CD4-positive, alpha-beta T cell (primary cell): ENCODE results near the gene KLF5. TPM values are rescaled to one million over a fixed set of nuclear protein-coding genes. Genes with fewer than 3 reads are reported as not detected.

Experiments used
- ATAC-seq: fragments of 200-7000 bp; cut with Tn5 transposase; one replicate; pipeline ENCODE4 v1.10.0; 2022; ENCODE audit warnings: mild to moderate bottlenecking; ENCODE audit not compliant: poor library complexity
- CTCF ChIA-PET: fragments of 350-600 bp; sonication (Branson Sonifier 250); formaldehyde crosslinking; loops from one replicate; lab custom pipeline; 2021; ENCODE audit warnings: antibody characterized with exemption, inconsistent platforms; lab: Charles Lee
- POLR2A ChIA-PET: fragments of 350-600 bp; sonication (Branson Sonifier 250); formaldehyde crosslinking; loops from one replicate; lab custom pipeline; 2021; ENCODE audit warnings: antibody characterized with exemption, inconsistent platforms; lab: Charles Lee
- DNase-seq, 14 experiments: peaks; one replicate each; pipeline ENCODE4 v3.0.0-alpha.2; 2013 to 2020; ENCODE audit warnings: mixed read lengths in 2 of 14
- H3K27ac ChIP-seq, 2 donors: one replicate each; pipeline versions ENCODE4 v1.5.1 to v1.7.0; 2013; ENCODE audit warnings: low read length in 2 of 2, low read depth in 1 of 2, mild to moderate bottlenecking in 1 of 2
- H3K27me3 ChIP-seq, 2 experiments: 1 replicate in 1 of 2; 2 replicates in 1 of 2; pipeline versions ENCODE4 v1.6.1 to v1.7.0; 2013; ENCODE audit warnings: low read length in 2 of 2, control low read depth in 1 of 2, mild to moderate bottlenecking in 1 of 2, moderate library complexity in 1 of 2; ENCODE audit not compliant: insufficient read depth in 2 of 2, control insufficient read depth in 1 of 2
- H3K36me3 ChIP-seq: one replicate; pipeline ENCODE4 v1.6.1; 2013; ENCODE audit warnings: low read length, control low read depth; ENCODE audit not compliant: insufficient read depth
- H3K4me1 ChIP-seq: one replicate; pipeline ENCODE4 v1.6.1; 2013; ENCODE audit warnings: low read length, control low read depth; ENCODE audit not compliant: insufficient read depth
- H3K4me3 ChIP-seq: one replicate; pipeline ENCODE4 v1.5.1; 2013; ENCODE audit warnings: mild to moderate bottlenecking, low read length, moderate library complexity
- H3K9me3 ChIP-seq, 2 experiments: 1 replicate in 1 of 2; 2 replicates in 1 of 2; pipeline versions ENCODE4 v1.6.1 to v1.7.0; 2013; ENCODE audit warnings: low read length in 2 of 2, mild to moderate bottlenecking in 2 of 2, control low read depth in 1 of 2, moderate library complexity in 1 of 2; ENCODE audit not compliant: control insufficient read depth in 1 of 2, insufficient read depth in 1 of 2
- H3K27ac Mint-ChIP-seq: one replicate; pipeline ENCODE4 v1.8.0; 2020; ENCODE audit warnings: mixed read lengths
- H3K27me3 Mint-ChIP-seq: one replicate; pipeline ENCODE4 v1.8.0; 2021; ENCODE audit warnings: mixed read lengths
- H3K36me3 Mint-ChIP-seq: one replicate; pipeline ENCODE4 v1.8.0; 2021; ENCODE audit warnings: low read depth, mixed read lengths
- H3K4me1 Mint-ChIP-seq: one replicate; pipeline ENCODE4 v1.8.0; 2021; ENCODE audit warnings: low read depth, mixed read lengths
- H3K4me3 Mint-ChIP-seq: one replicate; pipeline ENCODE4 v1.8.0; 2020; ENCODE audit warnings: mild to moderate bottlenecking, mixed read lengths
- H3K9me3 Mint-ChIP-seq: one replicate; pipeline ENCODE4 v1.8.0; 2020; ENCODE audit warnings: mixed read lengths
- intact Hi-C, 2 experiments: fragments of 100-400 bp; cut with DNase I in 1 of 2; cut with micrococcal nuclease in 1 of 2; formaldehyde crosslinking; loops; one replicate each; pipeline versions ENCODE4 v1.15.1 to v1.9.0; 2023 to 2025; cut with DNase I, micrococcal nuclease
- total RNA-seq, 174 experiments: library from RNA in 2 of 174; stranded (reverse) in 2 of 174; gene quantifications; one replicate each; pipeline ENCODE4 v1.2.3 and lab custom pipeline; 2021 to 2026
- TF ChIP-seq, protein P1 (sequence below): fragments of 200-600 bp; IDR thresholded peaks from one replicate; pipeline ENCODE4 v1.8.0; 2022; ENCODE audit warnings: antibody characterized with exemption, mild to moderate bottlenecking

KLF5 gene
- total RNA-seq, 2 experiments from 2014 or later, result 10.8 to 12.3 TPM

DNA sequence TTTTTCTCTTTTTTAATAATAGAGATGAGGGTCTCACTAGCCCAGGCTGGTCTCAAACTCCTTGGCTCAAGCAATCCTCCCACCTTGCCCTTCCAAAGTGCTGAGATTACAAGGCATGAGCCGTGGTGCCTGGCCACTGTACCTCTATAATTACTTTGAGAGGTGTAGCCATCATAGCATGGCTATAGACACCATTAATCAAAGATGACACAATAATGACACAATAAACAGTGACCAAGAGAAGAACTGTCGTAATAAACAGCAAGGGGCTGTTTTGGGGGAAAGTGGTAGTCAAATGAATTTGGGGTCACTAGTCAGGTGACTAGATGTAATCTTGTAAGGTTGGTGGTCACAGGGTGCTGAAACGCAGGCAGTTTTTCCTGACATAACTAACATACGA is 30.4 kb downstream of the KLF5 start:
- ChIA-PET POLR2A (no interaction called here), CTCF (no interaction called here)
- Histone ChIP-seq H3K9me3 (peaks cover 0 to 7% of the 10 kb centered on the region in 2 experiments), H3K36me3 (no peaks in the 10 kb centered on the region), H3K27ac (no peak overlapping the region), H3K27me3 (no peaks in the 10 kb centered on the region), H3K4me1 (peaks cover 8% of the 10 kb centered on the region), H3K4me3 (no peak overlapping the region)
- no peaks in the 10 kb centered on the region for H3K36me3 Mint-ChIP-seq
- peaks cover 20% of the 10 kb centered on the region for H3K4me1 Mint-ChIP-seq
- H3K4me3 Mint-ChIP-seq, result no peak overlapping the region
- no peaks in the 10 kb centered on the region for H3K9me3 Mint-ChIP-seq
- no peak for ATAC-seq
- TF ChIP-seq, protein P1, sequence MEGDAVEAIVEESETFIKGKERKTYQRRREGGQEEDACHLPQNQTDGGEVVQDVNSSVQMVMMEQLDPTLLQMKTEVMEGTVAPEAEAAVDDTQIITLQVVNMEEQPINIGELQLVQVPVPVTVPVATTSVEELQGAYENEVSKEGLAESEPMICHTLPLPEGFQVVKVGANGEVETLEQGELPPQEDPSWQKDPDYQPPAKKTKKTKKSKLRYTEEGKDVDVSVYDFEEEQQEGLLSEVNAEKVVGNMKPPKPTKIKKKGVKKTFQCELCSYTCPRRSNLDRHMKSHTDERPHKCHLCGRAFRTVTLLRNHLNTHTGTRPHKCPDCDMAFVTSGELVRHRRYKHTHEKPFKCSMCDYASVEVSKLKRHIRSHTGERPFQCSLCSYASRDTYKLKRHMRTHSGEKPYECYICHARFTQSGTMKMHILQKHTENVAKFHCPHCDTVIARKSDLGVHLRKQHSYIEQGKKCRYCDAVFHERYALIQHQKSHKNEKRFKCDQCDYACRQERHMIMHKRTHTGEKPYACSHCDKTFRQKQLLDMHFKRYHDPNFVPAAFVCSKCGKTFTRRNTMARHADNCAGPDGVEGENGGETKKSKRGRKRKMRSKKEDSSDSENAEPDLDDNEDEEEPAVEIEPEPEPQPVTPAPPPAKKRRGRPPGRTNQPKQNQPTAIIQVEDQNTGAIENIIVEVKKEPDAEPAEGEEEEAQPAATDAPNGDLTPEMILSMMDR, result no peak
- intact Hi-C loops, result loop anchor here in 1 of 2 experiments (5.0 kb wide), 1 partner anchor 1498 kb away; no protein-coding TSS in a partner anchor
- DNase-seq, result no peak
- H3K27ac Mint-ChIP-seq, result no peak overlapping the region
- no peaks in the 10 kb centered on the region for H3K27me3 Mint-ChIP-seq

- POLR2A ChIA-PET, result no interaction called here
- no peak overlapping the region for H3K27ac Mint-ChIP-seq
- no peaks in the 10 kb centered on the region for H3K36me3 Mint-ChIP-seq
- no peaks in the 10 kb centered on the region for H3K27me3 Mint-ChIP-seq
- DNase-seq (peak in 4 of 14 experiments; percentile 9 to 23 (median 13)), ATAC-seq (peak; percentile 34)
- peaks cover 0 to 7% of the 10 kb centered on the region in 2 experiments for H3K9me3 ChIP-seq
- H3K27me3 ChIP-seq, result no peaks in the 10 kb centered on the region
- H3K27ac ChIP-seq, result no peak overlapping the region
- intact Hi-C loops, result no loop called here
- H3K4me3 ChIP-seq, result no peak overlapping the region
- H3K4me1 Mint-ChIP-seq, result peaks cover 20% of the 10 kb centered on the region
- H3K36me3 ChIP-seq, result no peaks in the 10 kb centered on the region
- H3K4me3 Mint-ChIP-seq, result no peak overlapping the region
- H3K4me1 ChIP-seq, result peaks cover 8% of the 10 kb centered on the region
- CTCF ChIA-PET, result no interaction called here
- TF ChIP-seq, protein P1, result no peak
- no peaks in the 10 kb centered on the region for H3K9me3 Mint-ChIP-seq
Measured at GRCh38 chr13:73090116-73090822, 31.5 kb downstream of the KLF5 start.

- H3K27ac Mint-ChIP-seq, result no peak overlapping the region
- H3K4me1 Mint-ChIP-seq, result peaks cover 20% of the 10 kb centered on the region
- H3K36me3 ChIP-seq, result no peaks in the 10 kb centered on the region
- ATAC-seq, result no peak
- intact Hi-C loops, result no loop called here
- H3K4me3 Mint-ChIP-seq, result no peak overlapping the region
- H3K36me3 Mint-ChIP-seq, result no peaks in the 10 kb centered on the region
- peaks cover 8% of the 10 kb centered on the region for H3K4me1 ChIP-seq
- H3K27me3 ChIP-seq, result no peaks in the 10 kb centered on the region
- H3K27me3 Mint-ChIP-seq, result no peaks in the 10 kb centered on the region
- ChIA-PET POLR2A (no interaction called here), CTCF (no interaction called here)
- H3K9me3 Mint-ChIP-seq, result no peaks in the 10 kb centered on the region
- no peak overlapping the region for H3K4me3 ChIP-seq
- TF ChIP-seq, protein P1, result no peak
- H3K27ac ChIP-seq, result no peak overlapping the region
- no peak for DNase-seq
- H3K9me3 ChIP-seq, result peaks cover 0 to 7% of the 10 kb centered on the region in 2 experiments
Measured at GRCh38 chr13:73090823-73091187, 32.0 kb downstream of the KLF5 start.
